Thymus (tissue), 11 donors: ENCODE data around the gene KIFC3. TPM values are rescaled to one million over a fixed set of nuclear protein-coding genes. Genes with fewer than 3 reads are reported as not detected.
"Not testable (repeated sequence)": the region's sequence is repeated elsewhere in the genome, so short reads cannot be mapped to it uniquely, and the experiment has no call there.

Source experiments
- DNase-seq, 9 donors: peaks; one replicate each; pipeline ENCODE4 v3.0.0-alpha.2; 2013; ENCODE audit warnings: low spot score in 9 of 9, low read depth in 6 of 9, missing footprints in 1 of 9
- H3K27ac ChIP-seq, 2 donors: one replicate each; pipeline ENCODE4 v1.5.1; 2013; ENCODE audit warnings: control low read depth in 1 of 2, low read depth in 1 of 2, low read length in 1 of 2, mild to moderate bottlenecking in 1 of 2, moderate library complexity in 1 of 2
- H3K27me3 ChIP-seq, 2 donors: one replicate each; pipeline ENCODE4 v1.5.1; 2013; ENCODE audit warnings: low read length in 1 of 2; ENCODE audit not compliant: control insufficient read depth in 2 of 2, insufficient read depth in 1 of 2
- H3K36me3 ChIP-seq, 2 donors: one replicate each; pipeline ENCODE4 v1.5.1; 2013; ENCODE audit warnings: low read length in 1 of 2, mild to moderate bottlenecking in 1 of 2, moderate library complexity in 1 of 2; ENCODE audit not compliant: control insufficient read depth in 2 of 2, insufficient read depth in 2 of 2
- H3K4me1 ChIP-seq, 2 donors: one replicate each; pipeline ENCODE4 v1.5.1; 2013; ENCODE audit warnings: low read length in 2 of 2; ENCODE audit not compliant: control insufficient read depth in 2 of 2, insufficient read depth in 2 of 2
- H3K4me3 ChIP-seq, 2 donors: one replicate each; pipeline ENCODE4 v1.5.1; 2013; ENCODE audit warnings: low read length in 2 of 2, control low read depth in 1 of 2, mild to moderate bottlenecking in 1 of 2
- H3K9me3 ChIP-seq, 2 donors: one replicate each; pipeline ENCODE4 v1.5.1; 2013; ENCODE audit warnings: low read length in 1 of 2, mild to moderate bottlenecking in 1 of 2; ENCODE audit not compliant: control insufficient read depth in 2 of 2, insufficient read depth in 1 of 2
- WGBS: extraction: QIAGEN DNeasy Blood & Tissue Kit; methylation state at CpG from one replicate; pipeline ENCODE4 v1.1.7; 2013; 5-methylcytosine and 5-hydroxymethylcytosine counted together
- polyA plus RNA-seq: library from polyadenylated mRNA; stranded (reverse); fragments of 200-250 nt; gene quantifications from one replicate; pipeline ENCODE4 v1.2.3, GENCODE V29; 2013
- total RNA-seq: library from RNA; stranded (reverse); fragments of 120-200 nt; gene quantifications from one replicate; pipeline ENCODE4 v1.2.4, GENCODE V29; 2013
- donor health status: healthy.

KIFC3 gene
- total and polyA plus RNA-seq, 2 donors = 3.8 to 9.2 TPM

GRCh38 chr16:57800200-57801097 is 1.8 kb downstream of the KIFC3 start:
- H3K27me3 ChIP-seq = peaks cover 13 to 59% of the 10 kb centered on the region in 2 donors
- H3K4me1 ChIP-seq = peaks cover 16 to 43% of the 10 kb centered on the region in 2 donors
- H3K27ac ChIP-seq = no peak overlapping the region
- no peak overlapping the region for H3K4me3 ChIP-seq
- H3K36me3 ChIP-seq = no peaks in the 10 kb centered on the region
- 64% methylated on average over 12 of the region's 12 CpGs for WGBS
- no peaks in the 10 kb centered on the region for H3K9me3 ChIP-seq
- no peak for DNase-seq

- Histone ChIP-seq H3K27ac (no peak overlapping the region), H3K9me3 (no peaks in the 10 kb centered on the region), H3K36me3 (no peaks in the 10 kb centered on the region), H3K4me3 (no peak overlapping the region), H3K27me3 (peaks cover 13 to 59% of the 10 kb centered on the region in 2 donors), H3K4me1 (peaks cover 16 to 43% of the 10 kb centered on the region in 2 donors)
- DNase-seq = peak in 1 of 9 donors; percentile 20
- 12% methylated on average over 5 of the region's 5 CpGs for WGBS
Observed at GRCh38 chr16:57799600-57800199, 2.6 kb downstream of the KIFC3 start.

GRCh38 chr16:57798953-57799599 is 3.2 kb downstream of the KIFC3 start:
- Histone ChIP-seq H3K27me3 (peaks cover 13 to 59% of the 10 kb centered on the region in 2 donors), H3K36me3 (no peaks in the 10 kb centered on the region), H3K27ac (no peak overlapping the region), H3K4me3 (no peak overlapping the region), H3K4me1 (peaks cover 16 to 43% of the 10 kb centered on the region in 2 donors), H3K9me3 (no peaks in the 10 kb centered on the region)
- DNase-seq = peak in 1 of 9 donors; percentile 28
- WGBS = 34% methylated on average over 6 of the region's 6 CpGs

- DNase-seq = no peak
- WGBS = 91% methylated on average over 16 of the region's 16 CpGs
- peaks cover 13 to 55% of the 10 kb centered on the region in 2 donors for H3K27me3 ChIP-seq
- no peak overlapping the region for H3K4me3 ChIP-seq
- H3K4me1 ChIP-seq = peaks cover 16 to 43% of the 10 kb centered on the region in 2 donors
- H3K27ac ChIP-seq = no peak overlapping the region
- H3K36me3 ChIP-seq = no peaks in the 10 kb centered on the region
- no peaks in the 10 kb centered on the region for H3K9me3 ChIP-seq
Observed at GRCh38 chr16:57798267-57798810, 4.0 kb downstream of the KIFC3 start.

- H3K9me3 ChIP-seq = no peaks in the 10 kb centered on the region
- no peak for DNase-seq
- peaks cover 14 to 39% of the 10 kb centered on the region in 2 donors for H3K4me1 ChIP-seq
- peaks cover 11 to 49% of the 10 kb centered on the region in 2 donors for H3K27me3 ChIP-seq
- H3K27ac ChIP-seq = no peak overlapping the region
- H3K36me3 ChIP-seq = no peaks in the 10 kb centered on the region
- 78% methylated on average over 42 of the region's 42 CpGs for WGBS
- no peak overlapping the region for H3K4me3 ChIP-seq
Observed at GRCh38 chr16:57797526-57798266, 4.6 kb downstream of the KIFC3 start.

- DNase-seq = no peak
- peaks cover 6 to 46% of the 10 kb centered on the region in 2 donors for H3K27me3 ChIP-seq
- no peaks in the 10 kb centered on the region for H3K9me3 ChIP-seq
- H3K36me3 ChIP-seq = no peaks in the 10 kb centered on the region
- H3K4me1 ChIP-seq = peaks cover 10 to 36% of the 10 kb centered on the region in 2 donors
- no peak overlapping the region for H3K27ac ChIP-seq
- H3K4me3 ChIP-seq = no peak overlapping the region
- 91% methylated on average over 13 of the region's 13 CpGs for WGBS
Observed at GRCh38 chr16:57797216-57797525, 5.1 kb downstream of the KIFC3 start.

- Histone ChIP-seq H3K4me1 (peaks cover 10 to 38% of the 10 kb centered on the region in 2 donors), H3K27me3 (peaks cover under 1 to 35% of the 10 kb centered on the region in 2 donors)
- WGBS = 97% methylated on average over 5 of the region's 5 CpGs
Observed at GRCh38 chr16:57796014-57796413, 6.3 kb downstream of the KIFC3 start.

GRCh38 chr16:57795431-57795878 is 6.8 kb downstream of the KIFC3 start:
- no peak overlapping the region for H3K4me3 ChIP-seq
- H3K9me3 ChIP-seq = no peaks in the 10 kb centered on the region
- peaks cover 10 to 37% of the 10 kb centered on the region in 2 donors for H3K4me1 ChIP-seq
- peak in 3 of 9 donors; percentile 41 to 75 (median 56) for DNase-seq
- no peak overlapping the region for H3K27ac ChIP-seq
- H3K27me3 ChIP-seq = peaks cover 0 to 30% of the 10 kb centered on the region in 2 donors
- WGBS = 44% methylated on average over 9 of the region's 9 CpGs
- no peaks in the 10 kb centered on the region for H3K36me3 ChIP-seq

More at GRCh38 chr16:57796014-57796413, 6.3 kb downstream of the KIFC3 start:
- not testable (repeated sequence) for H3K36me3 ChIP-seq, H3K4me3 ChIP-seq, H3K27ac ChIP-seq, H3K9me3 ChIP-seq, DNase-seq
